Loucy (cell line): ENCODE data around the gene LPO.

Source experiments
- EZH2phosphoT487 ChIP-seq: fragments of 200-600 bp; IDR thresholded peaks from 2 replicates; pipeline ENCODE4 v1.6.1; 2018; ENCODE audit warnings: antibody characterized with exemption, mild to moderate bottlenecking, moderate library complexity, borderline replicate concordance
- TF ChIP-seq, protein P1 (sequence below): fragments of 200-600 bp; sonication (generic); conservative IDR thresholded peaks from 2 replicates; pipeline ENCODE4 v1.5.1; 2014; ENCODE audit warnings: mild to moderate bottlenecking, antibody characterized with exemption, low read length

GRCh38 chr17:58219007-58219788, 19.2 kb upstream of the LPO start, which contains the start of gene MKS1:
- TF ChIP-seq, protein P1, sequence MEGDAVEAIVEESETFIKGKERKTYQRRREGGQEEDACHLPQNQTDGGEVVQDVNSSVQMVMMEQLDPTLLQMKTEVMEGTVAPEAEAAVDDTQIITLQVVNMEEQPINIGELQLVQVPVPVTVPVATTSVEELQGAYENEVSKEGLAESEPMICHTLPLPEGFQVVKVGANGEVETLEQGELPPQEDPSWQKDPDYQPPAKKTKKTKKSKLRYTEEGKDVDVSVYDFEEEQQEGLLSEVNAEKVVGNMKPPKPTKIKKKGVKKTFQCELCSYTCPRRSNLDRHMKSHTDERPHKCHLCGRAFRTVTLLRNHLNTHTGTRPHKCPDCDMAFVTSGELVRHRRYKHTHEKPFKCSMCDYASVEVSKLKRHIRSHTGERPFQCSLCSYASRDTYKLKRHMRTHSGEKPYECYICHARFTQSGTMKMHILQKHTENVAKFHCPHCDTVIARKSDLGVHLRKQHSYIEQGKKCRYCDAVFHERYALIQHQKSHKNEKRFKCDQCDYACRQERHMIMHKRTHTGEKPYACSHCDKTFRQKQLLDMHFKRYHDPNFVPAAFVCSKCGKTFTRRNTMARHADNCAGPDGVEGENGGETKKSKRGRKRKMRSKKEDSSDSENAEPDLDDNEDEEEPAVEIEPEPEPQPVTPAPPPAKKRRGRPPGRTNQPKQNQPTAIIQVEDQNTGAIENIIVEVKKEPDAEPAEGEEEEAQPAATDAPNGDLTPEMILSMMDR: peak; percentile 59
- TF ChIP-seq EZH2phosphoT487: no peak
